Measurements from ENCODE around the gene SPACA6.

- TF ChIP-seq POLR2A (IDR thresholded peaks at IDR 0.05) (no peak), CTCF (IDR thresholded peaks at IDR 0.05) (no peak), EP300 (IDR thresholded peaks at IDR 0.05) (no peak)
These were observed 9.1 kb downstream of the SPACA6 start for GRCh38 chr19:51702103-51702824.

All from ovary (tissue), 3 donors.